ENCODE results near the gene OPCML.

Gene OPCML

GRCh38 chr11:133303262-133303661, 229.0 kb downstream of the OPCML start:
- H3K27ac ChIP-seq, result no peak overlapping the region

GRCh38 chr11:133302056-133302455, 230.2 kb downstream of the OPCML start:
- no peak overlapping the region for H3K27ac ChIP-seq

More at GRCh38 chr11:133303262-133303661, 229.0 kb downstream of the OPCML start:
- TF ChIP-seq ZFX (IDR thresholded peaks at IDR 0.05; ENCODE audit: borderline replicate concordance) (no peak), CTCF (IDR thresholded peaks at IDR 0.05) (no peak)

GRCh38 chr11:133300666-133301065, 231.6 kb downstream of the OPCML start:
- H3K27ac ChIP-seq, result no peak overlapping the region
- TF ChIP-seq ZFX (IDR thresholded peaks at IDR 0.05; ENCODE audit: borderline replicate concordance), result no peak
- TF ChIP-seq CTCF (IDR thresholded peaks at IDR 0.05), result no peak

More at GRCh38 chr11:133302056-133302455, 230.2 kb downstream of the OPCML start:
- TF ChIP-seq CTCF (IDR thresholded peaks at IDR 0.05), result no peak
- TF ChIP-seq ZFX (IDR thresholded peaks at IDR 0.05; ENCODE audit: borderline replicate concordance), result no peak

GRCh38 chr11:133291780-133292179, 240.5 kb downstream of the OPCML start:
- TF ChIP-seq CTCF (IDR thresholded peaks at IDR 0.05) (no peak), ZFX (IDR thresholded peaks at IDR 0.05; ENCODE audit: borderline replicate concordance) (no peak)
- H3K27ac ChIP-seq, result no peak overlapping the region

GRCh38 chr11:133285359-133285758, 246.9 kb downstream of the OPCML start:
- TF ChIP-seq ZFX (IDR thresholded peaks at IDR 0.05; ENCODE audit: borderline replicate concordance) (no peak), CTCF (IDR thresholded peaks at IDR 0.05) (no peak)
- no peak overlapping the region for H3K27ac ChIP-seq

GRCh38 chr11:133284156-133284555, 248.1 kb downstream of the OPCML start:
- TF ChIP-seq ZFX (IDR thresholded peaks at IDR 0.05; ENCODE audit: borderline replicate concordance), result no peak
- TF ChIP-seq CTCF (IDR thresholded peaks at IDR 0.05), result no peak

GRCh38 chr11:133277886-133278285, 254.4 kb downstream of the OPCML start:
- H3K27ac ChIP-seq, result no peak overlapping the region
- TF ChIP-seq CTCF (IDR thresholded peaks at IDR 0.05) (no peak), ZFX (IDR thresholded peaks at IDR 0.05; ENCODE audit: borderline replicate concordance) (no peak)

More at GRCh38 chr11:133284156-133284555, 248.1 kb downstream of the OPCML start:
- H3K27ac ChIP-seq, result no peak overlapping the region
